ENCODE data around the gene C4orf50.
"Not testable (repeated sequence)": the region's sequence is repeated elsewhere in the genome, so short reads cannot be mapped to it uniquely, and the experiment has no call there.

The C4orf50 gene

GRCh38 chr4:6012200-6012599 is 6.0 kb downstream of the C4orf50 start:
- DNase-seq: no peak

GRCh38 chr4:6011686-6012085 is 6.5 kb downstream of the C4orf50 start:
- DNase-seq: no peak

- no peak for DNase-seq
Measured at GRCh38 chr4:6011271-6011671, 7.0 kb downstream of the C4orf50 start.

GRCh38 chr4:6010789-6011188 is 7.4 kb downstream of the C4orf50 start:
- DNase-seq: no peak

- no peak for DNase-seq
Measured at GRCh38 chr4:6009452-6009851, 8.8 kb downstream of the C4orf50 start.

GRCh38 chr4:6008766-6009385 is 9.4 kb downstream of the C4orf50 start:
- no peak for DNase-seq

GRCh38 chr4:6008092-6008551 is 10.1 kb downstream of the C4orf50 start:
- DNase-seq: no peak

- no peak for DNase-seq
Measured at GRCh38 chr4:6005175-6005574, 13.1 kb downstream of the C4orf50 start.

GRCh38 chr4:6003485-6003884 is 14.7 kb downstream of the C4orf50 start:
- DNase-seq: not testable (repeated sequence)

- no peak for DNase-seq
Measured at GRCh38 chr4:6002926-6003325, 15.3 kb downstream of the C4orf50 start.

GRCh38 chr4:6002492-6002833 is 15.8 kb downstream of the C4orf50 start:
- DNase-seq: no peak

- no peak for DNase-seq
Measured at GRCh38 chr4:6001680-6002491, 16.3 kb downstream of the C4orf50 start.

GRCh38 chr4:5999830-6000365 is 18.3 kb downstream of the C4orf50 start:
- DNase-seq: no peak

- DNase-seq: no peak
Measured at GRCh38 chr4:5999356-5999755, 18.9 kb downstream of the C4orf50 start.

- peak; percentile 11 to 51 for DNase-seq
Measured at GRCh38 chr4:5998333-5998936, 19.8 kb downstream of the C4orf50 start.

GRCh38 chr4:5996641-5997040 is 21.6 kb downstream of the C4orf50 start:
- DNase-seq: no peak

GRCh38 chr4:5995901-5996623 is 22.2 kb downstream of the C4orf50 start:
- no peak for DNase-seq

- no peak for DNase-seq
Measured at GRCh38 chr4:5993876-5994811, 24.1 kb downstream of the C4orf50 start.

GRCh38 chr4:5993346-5993745 is 24.9 kb downstream of the C4orf50 start:
- not testable (repeated sequence) for DNase-seq

- DNase-seq: no peak
Measured at GRCh38 chr4:5992828-5993321, 25.4 kb downstream of the C4orf50 start.

- DNase-seq: no peak
Measured at GRCh38 chr4:5992171-5992827, 25.9 kb downstream of the C4orf50 start.
